Muscle layer of duodenum (tissue), 2 donors: ENCODE results near the gene TMEM235.

Source experiments
- H3K27ac ChIP-seq: one replicate; pipeline ENCODE4 v1.7.0; 2013; ENCODE audit warnings: mild to moderate bottlenecking, low read length
- H3K27me3 ChIP-seq: one replicate; pipeline ENCODE4 v1.7.0; 2013; ENCODE audit warnings: low read depth, mild to moderate bottlenecking, control low read depth, low read length
- H3K36me3 ChIP-seq, 2 donors: one replicate each; pipeline ENCODE4 v1.7.0; 2013; ENCODE audit warnings: low read length in 2 of 2, control low read depth in 1 of 2, mild to moderate bottlenecking in 1 of 2; ENCODE audit not compliant: insufficient read depth in 2 of 2, control insufficient read depth in 1 of 2
- H3K4me1 ChIP-seq, 2 donors: one replicate each; pipeline ENCODE4 v1.7.0; 2013; ENCODE audit warnings: low read length in 2 of 2, mild to moderate bottlenecking in 2 of 2, control low read depth in 1 of 2, moderate library complexity in 1 of 2; ENCODE audit not compliant: insufficient read depth in 2 of 2, control insufficient read depth in 1 of 2
- H3K4me3 ChIP-seq, 2 donors: one replicate each; pipeline ENCODE4 v1.7.0; 2013; ENCODE audit warnings: low read length in 2 of 2, low read depth in 1 of 2, mild to moderate bottlenecking in 1 of 2
- H3K9me3 ChIP-seq, 2 donors: one replicate each; pipeline ENCODE4 v1.7.0; 2013; ENCODE audit warnings: low read length in 2 of 2, control low read depth in 1 of 2, mild to moderate bottlenecking in 1 of 2; ENCODE audit not compliant: control insufficient read depth in 1 of 2
- donor health status: healthy.

Gene TMEM235

DNA sequence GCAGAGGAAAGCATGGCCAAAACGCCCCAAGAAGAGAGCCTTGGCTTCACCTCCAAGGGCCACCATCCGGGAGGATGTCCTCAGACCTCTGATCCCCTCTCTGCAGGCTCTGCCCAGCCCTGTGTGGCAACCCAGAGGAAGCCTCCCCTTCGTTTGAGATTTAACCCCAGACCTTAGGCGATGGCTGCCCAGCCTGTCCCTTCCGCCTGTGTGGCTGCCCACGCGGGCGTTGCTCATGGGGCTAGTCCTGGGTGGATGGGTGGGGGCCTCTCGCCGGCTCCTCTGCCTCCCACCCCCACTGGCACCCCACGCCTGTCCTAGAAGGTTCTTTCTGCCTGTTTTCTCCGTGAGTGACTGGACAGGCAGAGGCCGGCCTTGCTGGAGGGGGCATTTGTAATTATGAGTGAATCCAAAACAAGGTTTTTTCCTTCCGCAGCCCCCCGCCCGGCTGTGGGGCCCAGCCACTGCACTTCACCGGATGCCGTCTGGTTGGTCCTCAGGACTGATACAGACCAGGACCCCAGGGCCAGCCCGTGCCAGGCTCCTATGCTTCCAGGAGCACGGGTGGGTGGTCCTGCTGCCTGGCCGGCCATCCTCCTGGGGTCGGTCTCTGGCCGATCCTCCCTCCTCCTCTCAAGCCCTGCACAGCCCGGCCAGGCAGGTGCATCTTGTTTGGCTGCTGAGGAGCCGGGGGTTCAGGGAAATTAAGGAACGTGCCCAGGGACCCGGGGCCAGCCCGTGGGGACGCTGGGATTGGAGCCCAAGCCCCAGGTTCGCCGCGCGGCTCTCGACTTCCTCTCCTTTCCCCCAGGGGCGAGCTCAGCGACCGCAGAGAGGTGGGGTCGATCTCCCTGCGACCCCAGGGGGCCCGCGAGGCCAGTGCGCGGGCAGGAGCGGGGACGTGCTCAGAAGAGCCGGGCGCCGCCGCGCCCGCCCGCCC, at the start of gene TMEM235:
Gene TMEM235 (plus strand): TSS at position 636 of the 940 bp plus-strand sequence. CDS start 393 bp downstream, outside the sequence.
- Histone ChIP-seq H3K27me3 (peaks cover 21% of the 10 kb centered on the region), H3K9me3 (no peaks in the 10 kb centered on the region), H3K4me3 (no peak within 1 kb of the TSS), H3K4me1 (peaks cover 0 to 11% of the 10 kb centered on the region in 2 donors), H3K36me3 (no peaks in the 10 kb centered on the region), H3K27ac (no peak within 1 kb of the TSS)

DNA sequence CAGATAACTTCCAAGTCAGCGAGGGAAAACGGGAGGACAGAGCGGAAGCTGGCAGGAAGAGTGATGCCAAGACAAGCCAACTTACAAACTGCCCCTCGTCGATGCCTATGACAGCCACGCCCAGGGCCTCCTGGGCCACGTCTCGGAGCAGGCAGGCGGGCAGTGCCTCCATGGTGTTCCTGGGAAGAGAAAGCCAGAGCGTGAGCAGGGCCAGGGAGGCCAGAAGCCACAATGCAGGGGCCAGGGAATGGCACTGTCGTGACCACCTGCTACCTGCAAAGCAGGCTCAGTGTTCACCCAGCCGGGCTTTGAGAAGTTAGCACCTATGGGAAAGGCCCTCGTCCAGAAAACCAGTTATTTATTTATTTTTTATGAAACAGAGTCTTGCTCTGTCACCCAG, 48.9 kb upstream of the TMEM235 start:
- no peak overlapping the region for H3K27ac ChIP-seq
- H3K4me3 ChIP-seq: no peak overlapping the region
- H3K36me3 ChIP-seq: no peaks in the 10 kb centered on the region
- H3K9me3 ChIP-seq: no peaks in the 10 kb centered on the region
- H3K4me1 ChIP-seq: peaks cover 11 to 37% of the 10 kb centered on the region in 2 donors
- no peaks in the 10 kb centered on the region for H3K27me3 ChIP-seq

DNA sequence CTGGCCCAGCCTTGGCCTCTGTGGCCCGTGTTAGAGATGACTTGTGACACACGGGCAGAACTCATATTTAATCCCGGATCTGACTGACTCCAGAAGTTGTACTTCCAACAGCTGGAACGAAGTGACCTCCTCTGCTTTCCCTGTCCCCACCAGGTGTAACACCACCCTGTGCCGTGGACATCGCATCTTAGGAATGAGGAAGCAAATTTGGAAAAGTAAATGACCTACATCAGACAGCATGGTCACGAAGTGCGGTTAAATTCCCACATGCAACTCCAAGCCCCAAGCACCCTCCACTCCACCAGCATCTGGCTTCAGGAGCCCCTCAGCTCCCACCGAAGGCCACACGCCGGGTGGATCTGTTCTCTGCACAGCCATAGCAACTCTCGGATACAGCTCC, 47.5 kb upstream of the TMEM235 start:
- no peaks in the 10 kb centered on the region for H3K9me3 ChIP-seq
- H3K4me1 ChIP-seq: peaks cover 11 to 41% of the 10 kb centered on the region in 2 donors
- H3K4me3 ChIP-seq: no peak overlapping the region
- H3K36me3 ChIP-seq: no peaks in the 10 kb centered on the region
- H3K27me3 ChIP-seq: no peaks in the 10 kb centered on the region
- H3K27ac ChIP-seq: no peak overlapping the region

DNA sequence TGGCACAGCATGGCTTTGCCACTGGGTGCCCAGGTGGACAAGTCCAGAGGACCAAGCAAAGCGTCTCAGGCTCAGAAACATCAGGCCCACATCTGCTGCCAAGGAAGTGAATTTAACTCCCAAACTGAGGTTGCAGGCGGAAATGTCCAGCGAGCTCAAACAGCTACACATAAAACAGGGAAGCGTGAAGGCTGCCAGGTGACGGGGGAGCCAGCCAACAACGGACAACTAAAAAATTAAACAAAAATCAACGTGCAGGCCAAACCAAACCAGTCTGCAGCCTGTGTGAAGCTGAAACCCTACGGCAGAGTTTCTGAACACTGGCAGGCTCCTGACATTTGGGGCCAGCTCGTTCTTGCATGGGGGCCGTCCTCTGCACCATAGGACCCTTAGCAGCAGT, 47.1 kb upstream of the TMEM235 start:
- no peaks in the 10 kb centered on the region for H3K36me3 ChIP-seq
- no peak overlapping the region for H3K27ac ChIP-seq
- H3K4me1 ChIP-seq: peaks cover 11 to 41% of the 10 kb centered on the region in 2 donors

DNA sequence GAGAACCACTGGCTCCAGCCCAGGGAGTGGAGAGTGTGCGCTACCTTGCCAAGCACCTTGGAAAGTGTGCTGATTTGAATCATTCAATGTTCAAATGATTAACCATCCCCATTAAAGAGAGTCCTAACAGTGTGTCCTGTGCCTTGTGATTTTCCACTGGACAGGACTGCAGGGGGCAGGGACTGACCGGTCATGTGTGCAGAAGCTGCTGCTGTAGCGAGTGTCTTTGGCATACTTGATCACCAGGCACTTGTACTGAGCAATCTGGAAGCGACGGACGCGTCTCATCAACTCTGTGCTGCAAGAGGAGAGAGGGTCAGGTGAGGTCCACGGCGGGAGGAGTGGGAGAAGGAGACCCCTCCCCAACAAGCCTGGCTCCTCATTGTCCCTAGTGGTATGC, 46.6 kb upstream of the TMEM235 start:
- Histone ChIP-seq H3K27ac (no peak overlapping the region), H3K27me3 (no peaks in the 10 kb centered on the region), H3K4me3 (peak overlapping the region in 1 of 2 donors; percentile 28), H3K4me1 (peaks cover 11 to 41% of the 10 kb centered on the region in 2 donors), H3K9me3 (no peaks in the 10 kb centered on the region), H3K36me3 (no peaks in the 10 kb centered on the region)

More for the DNA sequence above, 47.1 kb upstream of the TMEM235 start:
- peak overlapping the region in 1 of 2 donors; percentile 28 for H3K4me3 ChIP-seq
- no peaks in the 10 kb centered on the region for H3K27me3 ChIP-seq
- H3K9me3 ChIP-seq: no peaks in the 10 kb centered on the region

DNA sequence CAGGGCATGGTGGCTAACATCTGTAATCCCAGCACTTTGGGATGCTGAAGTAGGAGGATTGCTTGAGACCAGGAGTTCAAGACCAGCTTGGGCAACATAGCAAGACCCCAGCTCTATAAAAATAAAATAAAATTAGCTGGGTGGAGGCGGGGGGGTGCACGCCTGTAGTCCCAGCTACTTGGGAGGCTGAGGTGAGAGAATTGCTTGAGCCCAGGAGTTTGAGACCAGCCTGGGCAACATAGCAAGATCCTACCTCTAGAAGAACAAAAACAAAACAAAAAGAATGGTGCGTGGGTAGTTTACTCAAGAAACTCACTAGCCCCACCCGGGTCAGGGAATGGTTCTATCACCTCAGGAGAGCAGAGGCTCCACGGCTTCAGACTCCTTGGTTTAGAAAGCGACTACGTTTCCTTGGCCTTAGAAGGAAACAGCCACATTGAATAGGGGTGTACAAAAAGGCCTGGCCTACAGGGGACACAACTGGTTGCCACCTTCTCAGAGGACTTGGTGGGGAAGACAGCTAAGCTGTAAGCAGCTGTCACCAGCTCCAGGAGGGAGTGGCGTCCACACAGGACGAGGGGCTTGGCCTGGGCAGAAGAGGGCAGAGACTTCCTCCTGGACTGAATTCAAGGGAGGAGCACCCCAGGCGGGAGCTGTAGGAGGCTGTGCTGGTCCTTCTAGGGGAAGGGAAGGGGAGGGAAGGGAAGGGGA, 45.3 kb upstream of the TMEM235 start:
- H3K4me3 ChIP-seq: no peak overlapping the region
- peaks cover 3 to 37% of the 10 kb centered on the region in 2 donors for H3K4me1 ChIP-seq
- H3K27ac ChIP-seq: no peak overlapping the region

DNA sequence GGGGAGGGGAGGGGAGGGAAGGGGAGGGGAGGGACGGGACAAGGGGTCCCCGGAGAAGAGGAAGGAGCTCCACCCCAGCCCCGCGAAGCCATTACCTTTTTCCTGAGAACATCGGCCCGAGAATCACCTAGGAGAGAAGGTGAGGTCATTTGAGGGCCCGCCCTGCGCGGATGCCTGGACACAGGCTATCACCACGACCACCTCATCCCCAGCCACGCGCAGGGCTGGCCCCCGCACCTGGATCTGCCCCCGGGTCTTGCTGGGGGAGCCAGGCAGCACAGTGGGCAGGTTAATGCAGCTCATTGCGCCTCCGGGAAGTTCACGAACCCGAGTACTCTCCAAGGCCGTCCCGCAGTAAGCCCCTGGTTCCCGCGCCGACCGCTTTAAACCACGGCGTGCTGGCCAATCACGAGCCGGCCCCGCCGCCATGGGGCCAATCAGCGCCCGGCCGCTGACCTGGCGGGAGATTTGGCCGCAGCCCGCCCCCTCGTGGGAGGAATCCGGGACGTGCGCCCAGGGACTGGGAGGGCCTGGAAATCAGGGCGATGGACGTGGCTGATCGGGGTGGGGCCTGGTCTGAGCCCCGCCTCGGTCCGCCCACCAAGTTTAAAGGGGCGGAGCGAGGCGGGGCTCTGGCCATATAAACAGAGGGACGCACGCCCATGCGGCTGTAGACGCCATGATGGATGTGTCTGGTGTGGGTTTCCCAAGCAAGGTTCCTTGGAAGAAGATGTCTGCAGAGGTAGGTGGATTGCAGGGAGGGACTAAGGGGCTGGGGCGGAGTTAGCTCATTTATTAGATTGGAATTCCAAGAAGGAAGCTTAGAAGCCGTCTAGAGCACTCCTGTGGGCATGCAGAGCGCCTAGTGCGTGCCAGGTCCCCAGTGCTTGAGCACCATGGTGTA, 44.5 kb upstream of the TMEM235 start, which contains the start of the genes AFMID and TK1:
Gene AFMID (plus strand): TSS at position 671 of the 904 bp plus-strand sequence. CDS start 9 bp downstream, at position 680.
Gene TK1 (minus strand): TSS at position 361 of the 904 bp plus-strand sequence. CDS start 58 bp downstream, at position 303.
- no peaks in the 10 kb centered on the region for H3K9me3 ChIP-seq
- H3K27ac ChIP-seq: peak within 1 kb of the TSS; percentile 72
- peak within 1 kb of the TSS; percentile 61 to 66 for H3K4me3 ChIP-seq
- peaks cover 0 to 6% of the 10 kb centered on the region in 2 donors for H3K36me3 ChIP-seq
- H3K4me1 ChIP-seq: peaks cover 3 to 37% of the 10 kb centered on the region in 2 donors
- no peaks in the 10 kb centered on the region for H3K27me3 ChIP-seq

More for the DNA sequence above, 45.3 kb upstream of the TMEM235 start:
- H3K27me3 ChIP-seq: no peaks in the 10 kb centered on the region
- H3K36me3 ChIP-seq: peaks cover 0 to 4% of the 10 kb centered on the region in 2 donors
- H3K9me3 ChIP-seq: no peaks in the 10 kb centered on the region

DNA sequence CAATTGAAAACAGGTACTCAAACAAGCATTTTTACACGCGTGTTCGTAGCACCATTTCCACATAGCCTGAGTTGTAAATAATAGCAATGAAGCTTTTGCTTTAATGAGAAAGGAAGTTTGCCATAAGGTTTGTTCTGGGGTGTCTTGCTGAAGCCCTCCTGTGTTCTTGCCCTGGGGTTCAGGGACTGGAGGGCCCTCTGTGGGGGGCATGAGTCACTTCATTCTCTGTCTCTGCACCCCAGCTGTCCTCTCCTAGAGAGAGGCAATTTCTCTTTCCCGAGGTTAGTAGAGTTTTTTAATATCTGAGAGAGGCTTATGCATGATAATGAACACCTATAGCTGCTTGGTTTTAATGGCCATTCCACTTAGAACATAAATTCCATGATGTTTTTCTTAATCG, 34.7 kb upstream of the TMEM235 start:
- no peaks in the 10 kb centered on the region for H3K9me3 ChIP-seq
- no peak overlapping the region for H3K27ac ChIP-seq
- no peak overlapping the region for H3K4me3 ChIP-seq
- H3K27me3 ChIP-seq: no peaks in the 10 kb centered on the region
- H3K4me1 ChIP-seq: no peaks in the 10 kb centered on the region
- H3K36me3 ChIP-seq: peaks cover 0 to 3% of the 10 kb centered on the region in 2 donors

DNA sequence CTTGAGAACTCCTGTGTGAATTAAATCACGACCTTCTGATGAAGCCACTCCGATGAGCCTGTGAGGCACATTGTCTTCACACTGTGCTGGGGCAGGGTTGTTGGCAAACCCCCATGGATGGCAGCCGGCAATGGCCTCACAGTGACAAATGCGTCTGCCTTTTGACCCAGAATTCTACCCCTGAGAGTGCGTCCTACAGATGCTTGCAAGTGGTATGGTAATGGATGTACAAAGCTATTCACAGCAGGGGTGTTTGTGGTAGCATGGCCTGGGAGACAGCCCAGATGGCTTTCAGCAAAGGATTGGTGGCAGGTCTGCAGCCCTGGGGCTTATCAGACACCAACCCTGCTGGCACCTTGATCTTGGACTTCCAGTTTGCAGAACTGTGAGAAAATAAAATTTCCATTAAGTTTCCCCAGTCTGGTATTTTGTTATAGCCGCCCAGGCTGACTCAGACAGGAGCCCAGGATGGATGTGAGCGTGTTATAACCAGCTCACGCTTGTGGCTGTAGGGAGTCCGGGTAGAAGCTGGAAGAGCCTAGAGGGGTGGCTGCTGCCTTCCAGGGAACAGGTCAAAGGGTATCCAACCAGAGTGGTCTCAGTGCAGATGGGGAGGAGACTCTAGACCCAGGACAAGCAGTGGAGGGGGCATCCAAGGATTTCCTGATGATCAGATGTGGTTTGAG, 34.1 kb upstream of the TMEM235 start:
- H3K9me3 ChIP-seq: no peaks in the 10 kb centered on the region
- no peak overlapping the region for H3K4me3 ChIP-seq
- H3K36me3 ChIP-seq: peaks cover 0 to 3% of the 10 kb centered on the region in 2 donors
- H3K27me3 ChIP-seq: no peaks in the 10 kb centered on the region
- no peak overlapping the region for H3K27ac ChIP-seq
- H3K4me1 ChIP-seq: no peaks in the 10 kb centered on the region

DNA sequence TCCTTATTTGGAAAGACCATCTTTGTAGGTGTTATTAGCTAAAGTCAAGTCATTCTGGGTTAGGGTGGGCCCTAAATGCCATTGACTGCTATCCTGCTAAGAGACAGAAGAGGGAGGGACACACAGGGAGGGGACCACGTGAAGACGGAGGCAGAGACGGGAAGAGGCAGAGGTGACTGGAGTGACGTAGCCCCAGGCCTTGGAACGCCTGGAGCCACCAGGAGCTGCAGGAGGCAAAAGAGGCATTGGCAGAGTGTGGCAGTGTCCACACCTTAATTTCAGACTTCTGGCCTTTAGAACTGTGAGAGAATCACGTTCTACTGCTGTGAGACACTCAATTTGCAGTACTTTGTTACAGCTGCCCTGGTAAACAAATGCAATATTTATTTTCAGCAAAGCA, 31.0 kb upstream of the TMEM235 start:
- H3K4me1 ChIP-seq: no peaks in the 10 kb centered on the region
- no peaks in the 10 kb centered on the region for H3K9me3 ChIP-seq
- no peaks in the 10 kb centered on the region for H3K36me3 ChIP-seq
- no peak overlapping the region for H3K4me3 ChIP-seq
- H3K27me3 ChIP-seq: no peaks in the 10 kb centered on the region
- H3K27ac ChIP-seq: no peak overlapping the region
